GM10847 (cell line): ENCODE measurements around the gene MAPK9.

ENCODE experiments used
- POLR2A ChIP-seq: IDR thresholded peaks from 2 replicates; pipeline ENCODE4 v1.6.1; 2011; ENCODE audit not compliant: insufficient read length; ENCODE audit errors: extremely low read depth

Gene MAPK9

DNA sequence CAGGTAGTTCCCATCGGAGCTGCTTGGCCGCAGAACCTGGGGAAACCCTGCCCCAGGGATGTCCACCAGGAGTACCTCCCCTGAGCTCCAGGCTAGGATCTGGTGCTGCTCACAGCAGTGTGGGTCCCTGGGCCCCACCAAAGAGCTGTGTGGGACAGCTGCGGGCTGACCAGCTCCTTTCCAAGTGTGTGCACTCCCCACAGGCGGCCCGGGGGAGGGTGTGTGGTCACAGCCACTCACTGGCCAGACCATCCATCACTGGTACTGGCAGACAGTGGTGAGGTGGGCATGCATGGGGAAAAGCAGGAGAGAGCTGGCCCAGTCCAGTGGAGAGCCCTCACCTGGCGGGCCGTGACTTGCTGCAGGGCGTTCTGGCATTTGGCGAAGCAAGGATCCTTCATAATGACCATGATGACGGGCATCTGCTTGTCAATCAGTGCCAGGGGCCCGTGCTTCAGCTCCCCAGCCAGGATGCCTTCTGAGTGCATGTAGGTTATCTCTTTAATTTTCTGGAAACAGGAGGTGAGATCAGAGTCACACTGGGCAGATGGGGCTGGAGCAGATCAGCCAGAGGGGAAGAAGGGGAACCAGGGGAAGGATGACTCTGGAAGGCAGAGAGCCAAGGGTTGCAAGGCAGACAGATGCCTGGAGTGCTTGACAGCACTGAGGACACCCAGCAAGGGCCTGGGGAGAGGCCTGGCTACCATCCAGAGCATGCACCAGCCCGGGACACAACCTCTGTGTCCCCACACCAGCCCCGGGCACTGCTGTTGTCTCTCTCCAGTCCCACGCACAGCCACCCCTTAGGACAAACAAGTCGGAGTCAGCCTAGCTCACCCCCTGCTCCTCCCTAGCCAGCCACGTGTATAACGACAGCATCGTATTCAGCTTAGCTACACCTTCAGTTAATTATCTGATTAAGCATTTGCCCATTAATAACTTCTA lies 12.8 kb upstream of the MAPK9 start:
- TF ChIP-seq POLR2A: no peak

DNA sequence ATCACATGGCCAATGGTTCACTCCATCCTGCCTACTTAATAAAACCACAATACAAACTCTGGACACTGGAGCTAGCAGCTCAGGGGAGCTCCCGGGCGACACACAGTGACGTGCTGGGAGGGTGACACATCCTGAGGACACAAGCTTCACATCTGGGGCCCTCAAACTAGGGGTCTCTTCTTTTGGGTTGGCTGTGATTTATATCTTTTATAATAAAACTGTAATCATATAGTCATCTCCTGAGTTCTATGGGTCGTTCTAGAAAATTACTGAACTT lies 12.1 kb upstream of the MAPK9 start:
- no peak for TF ChIP-seq POLR2A

DNA sequence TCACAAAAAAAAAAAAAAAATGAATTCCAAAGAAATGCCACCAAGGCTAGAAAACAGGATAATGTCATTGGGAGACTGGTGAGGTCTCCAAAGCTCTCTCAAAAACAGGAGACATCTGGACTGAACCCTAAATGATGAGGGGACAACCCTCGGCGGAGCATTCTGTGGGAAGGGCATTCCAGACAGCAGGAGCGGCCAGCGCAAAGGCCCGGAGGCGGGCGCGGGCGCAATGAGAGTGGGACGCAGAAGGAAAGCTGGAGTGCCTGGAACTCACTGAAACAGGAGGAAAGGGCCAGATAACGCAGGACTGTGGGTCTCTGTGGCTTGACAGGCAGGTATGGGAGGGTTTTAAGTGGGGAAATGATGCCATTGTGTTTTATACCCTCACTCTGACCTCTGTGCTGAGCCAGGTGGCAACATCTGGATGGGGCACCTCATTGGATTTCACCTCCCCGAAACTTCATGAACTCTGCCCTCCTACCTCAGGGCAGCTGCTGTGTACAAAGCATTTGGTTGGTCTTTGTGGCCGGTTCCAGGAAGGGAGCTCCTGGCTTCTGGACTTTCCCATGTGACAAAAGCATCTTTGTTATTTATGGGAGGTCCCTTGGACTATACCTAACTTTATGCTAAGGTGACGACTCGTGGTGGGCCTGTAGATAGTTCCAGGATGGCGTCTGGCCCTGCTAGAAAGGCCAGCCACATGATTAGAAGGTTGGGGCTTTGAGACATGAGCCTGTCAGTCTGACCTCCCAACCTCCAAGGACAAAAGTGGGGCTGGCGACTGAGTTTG lies 11.5 kb upstream of the MAPK9 start:
- no peak for TF ChIP-seq POLR2A

DNA sequence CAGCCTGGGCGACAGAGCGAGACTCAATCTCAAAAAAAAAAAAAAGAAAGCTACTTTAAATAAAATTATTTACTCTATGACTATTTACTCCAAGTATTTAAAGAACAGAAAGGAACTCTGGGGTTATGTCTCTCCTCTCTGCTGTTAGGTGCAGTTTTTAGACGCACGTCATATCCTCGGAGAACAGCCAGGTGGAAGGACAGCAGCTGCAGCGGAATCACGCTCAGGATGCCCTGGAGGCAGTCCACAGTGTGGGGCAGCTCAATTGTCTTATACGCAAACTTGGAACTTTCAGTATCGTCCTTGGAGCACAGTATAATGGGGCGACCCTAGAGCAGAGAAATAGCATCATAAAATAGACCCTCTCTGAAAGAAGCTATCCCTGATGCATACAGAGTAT lies 10.4 kb upstream of the MAPK9 start:
- TF ChIP-seq POLR2A: no peak

DNA sequence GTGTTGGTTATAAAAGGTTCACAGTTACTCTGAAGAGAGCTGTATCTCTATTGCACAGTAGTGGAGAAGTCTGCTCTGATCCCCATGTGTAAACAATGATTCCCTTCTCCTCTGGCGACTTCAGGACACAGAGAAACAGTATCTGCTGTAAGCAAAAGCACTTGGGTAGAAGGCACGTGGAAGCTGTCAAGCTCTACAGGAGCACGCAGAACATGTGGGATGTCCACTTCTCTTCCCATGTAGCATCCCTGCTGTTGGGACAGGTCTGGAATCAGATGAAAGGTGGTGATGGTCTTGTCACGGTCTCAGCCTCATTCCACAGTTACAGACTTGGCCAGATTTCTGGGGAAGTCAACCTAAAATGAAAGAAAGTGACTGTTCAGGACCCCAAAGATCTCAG lies 9.4 kb upstream of the MAPK9 start:
- TF ChIP-seq POLR2A: no peak

DNA sequence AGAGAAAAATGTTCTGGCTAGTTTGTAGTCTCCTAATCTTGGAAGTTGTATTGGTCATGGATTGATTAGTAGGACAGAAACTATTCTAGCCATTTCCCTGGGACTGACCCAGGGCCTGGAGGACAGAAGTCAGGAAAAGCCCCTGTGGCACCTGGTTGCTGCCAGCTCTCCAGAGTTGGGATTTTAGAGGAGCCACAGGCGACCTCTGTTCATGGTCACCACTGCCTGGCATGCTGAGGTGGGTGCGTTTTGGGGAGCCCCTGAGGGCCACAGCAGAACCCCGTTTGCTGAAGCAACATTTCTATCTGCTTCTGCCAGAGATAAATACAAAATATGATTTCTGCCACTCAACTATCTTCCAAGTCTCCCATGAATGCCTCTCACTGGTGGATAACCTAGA lies 7.6 kb upstream of the MAPK9 start:
- TF ChIP-seq POLR2A: no peak

DNA sequence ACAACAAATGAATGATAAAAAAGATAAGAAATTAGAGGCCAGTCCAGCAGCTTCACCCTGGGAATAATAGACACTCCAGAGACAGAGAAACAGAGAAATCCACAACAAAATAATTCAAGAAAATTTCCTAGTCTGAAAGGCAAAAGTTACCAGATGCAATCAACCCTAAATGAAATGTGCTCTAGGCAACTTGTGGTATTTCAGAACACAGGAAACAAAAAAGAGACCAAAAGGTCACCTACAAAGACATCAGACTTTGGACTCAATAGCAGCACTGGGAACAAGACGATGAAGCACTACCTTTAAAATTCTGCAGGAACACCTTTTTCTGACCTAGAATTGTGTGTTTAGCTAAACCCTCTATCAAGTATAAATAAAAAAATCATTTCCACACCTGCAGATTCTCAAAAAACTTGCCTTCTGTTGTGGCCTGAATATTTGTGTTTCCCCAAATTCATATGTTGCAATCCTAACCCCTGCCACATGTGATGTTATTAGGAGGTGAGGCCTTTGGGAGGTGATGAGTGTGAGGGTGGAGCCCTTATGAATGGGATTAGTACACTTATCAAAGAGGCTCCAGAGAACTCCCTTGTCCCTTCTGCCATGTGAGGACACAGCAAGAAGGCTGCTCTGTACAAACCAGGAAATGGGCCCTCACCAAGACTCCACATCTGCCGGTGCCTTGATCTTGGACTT lies 5.9 kb upstream of the MAPK9 start:
- no peak for TF ChIP-seq POLR2A

DNA sequence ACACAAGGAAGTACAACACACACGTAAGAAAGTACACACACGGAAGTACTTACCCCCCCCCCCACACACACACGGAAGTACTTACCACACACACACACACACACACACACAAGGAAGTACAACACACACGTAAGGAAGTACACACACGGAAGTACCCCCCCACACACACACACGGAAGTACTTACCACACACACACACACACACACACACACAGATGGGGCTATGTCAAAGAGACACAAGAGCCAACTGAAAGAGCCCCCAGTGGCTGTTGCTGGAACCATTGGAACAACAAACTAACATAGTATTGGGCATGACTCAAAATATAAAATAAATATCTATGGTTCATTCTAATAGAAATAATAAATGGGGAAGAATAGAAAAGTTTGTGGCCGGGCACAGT lies 4.9 kb upstream of the MAPK9 start:
- TF ChIP-seq POLR2A: no peak

DNA sequence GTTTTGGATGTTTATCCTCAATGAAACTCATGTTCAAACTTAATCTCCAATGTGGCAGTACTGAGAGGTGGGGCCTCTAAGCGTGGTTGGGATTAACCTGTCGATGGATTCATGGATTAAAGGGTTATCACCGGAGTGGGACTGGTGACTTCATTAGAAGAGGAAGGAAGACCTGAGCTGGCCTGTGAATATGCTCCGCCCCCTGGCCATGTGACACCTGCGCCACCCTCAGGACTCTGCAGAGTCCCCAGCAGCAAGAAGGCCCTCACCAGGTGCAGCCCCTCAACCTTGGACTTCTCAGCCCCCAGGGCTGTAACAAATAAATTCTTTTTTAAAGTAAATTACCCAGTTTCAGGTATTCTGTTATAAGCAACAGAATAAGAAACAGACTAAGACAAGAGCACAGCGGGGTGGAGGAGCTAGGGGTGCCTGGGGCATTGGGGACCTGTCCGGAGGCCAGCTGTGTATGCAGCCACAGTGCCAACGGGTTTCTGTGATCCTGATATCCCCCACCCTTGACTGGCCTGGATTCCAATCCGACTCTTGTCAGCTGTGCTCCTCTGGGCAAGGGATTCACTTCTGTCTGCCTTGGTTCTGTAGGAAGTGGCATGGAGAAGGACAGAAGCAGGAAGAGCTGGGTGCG lies 3.2 kb upstream of the MAPK9 start:
- TF ChIP-seq POLR2A: no peak

DNA sequence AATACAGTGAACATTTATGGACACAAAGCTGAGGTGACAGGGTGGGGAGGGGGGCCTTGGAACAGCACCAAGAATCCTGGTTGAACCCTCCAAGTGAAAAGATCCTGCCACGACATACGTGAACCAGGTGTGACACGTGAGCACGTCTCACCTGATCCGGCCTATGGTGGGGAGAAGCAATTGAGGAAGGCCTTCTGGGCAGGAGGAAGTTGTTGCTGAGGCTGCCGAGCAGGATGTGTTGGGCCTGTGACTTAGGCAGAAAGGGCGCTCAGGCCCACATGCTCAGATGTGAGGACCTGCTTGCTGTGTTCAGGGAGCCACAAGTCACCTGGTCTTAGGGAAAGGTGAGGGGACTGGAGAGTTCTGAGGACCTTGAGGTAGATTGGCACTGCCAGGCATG lies 2.5 kb upstream of the MAPK9 start:
- no peak for TF ChIP-seq POLR2A

DNA sequence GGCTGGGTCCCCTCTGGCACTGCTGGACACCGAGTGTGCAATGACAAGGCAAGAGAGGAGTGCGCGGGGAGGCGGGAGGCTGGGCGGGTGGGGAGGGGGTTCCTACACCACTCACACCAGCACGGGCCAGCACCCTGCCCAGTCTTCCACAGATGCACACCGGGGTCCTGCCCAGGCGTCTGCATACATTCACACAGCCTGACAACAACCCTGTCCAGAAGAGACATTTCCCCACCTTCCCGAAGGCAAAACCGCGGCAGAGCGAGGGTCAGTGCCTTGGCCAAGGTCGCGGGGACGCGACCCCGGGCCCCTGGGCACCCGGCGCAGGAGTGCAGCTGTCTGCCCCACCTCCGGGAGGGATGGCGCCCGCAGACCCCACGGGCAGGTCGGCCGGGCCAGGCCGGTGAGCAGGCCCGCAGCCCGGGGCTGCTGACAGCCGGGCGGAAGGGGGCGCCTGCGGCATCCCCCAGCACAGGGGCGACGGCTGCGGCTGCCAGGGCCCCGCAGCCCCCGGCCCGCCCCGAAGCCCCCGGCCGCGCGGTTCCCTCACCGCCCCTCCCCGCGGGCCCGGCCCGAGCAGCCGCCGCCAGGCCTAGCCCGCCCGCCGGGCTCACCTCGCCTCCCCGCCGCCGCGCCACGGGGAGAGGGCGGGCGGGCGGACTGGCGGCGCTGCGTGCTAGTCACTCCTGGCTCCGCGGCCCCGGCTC lies 496 bp downstream of the MAPK9 start:
- no peak for TF ChIP-seq POLR2A

DNA sequence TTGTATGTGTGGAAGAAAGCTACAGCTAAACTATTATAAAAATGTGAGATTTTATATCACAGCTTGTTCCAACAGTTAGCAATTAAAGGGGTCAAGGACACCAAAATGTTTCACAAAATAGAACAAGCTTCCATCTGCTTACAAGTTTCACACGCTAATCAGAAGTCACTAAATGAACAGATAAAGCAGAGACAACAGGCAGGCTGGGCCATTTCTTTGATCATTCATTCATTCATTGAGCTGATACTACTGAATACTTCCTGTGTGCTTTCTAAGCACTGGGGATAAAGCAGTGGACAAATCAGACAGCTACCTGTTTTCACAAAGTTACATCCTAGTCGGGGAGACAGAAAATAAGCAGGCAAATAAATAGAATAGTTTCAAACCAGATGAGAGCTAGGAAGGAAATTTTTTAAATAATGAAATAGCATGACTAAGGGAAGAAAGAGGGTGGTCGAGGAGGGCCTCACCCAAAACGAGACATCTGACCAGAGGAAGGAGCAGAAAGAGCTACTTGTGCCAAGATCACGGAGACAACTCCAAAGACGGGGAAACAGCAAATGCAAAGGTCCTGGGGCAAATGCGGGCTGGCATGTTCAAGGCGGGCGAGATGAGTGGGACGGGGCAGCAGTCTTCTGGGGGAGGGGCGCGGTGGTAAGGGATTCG lies 1.2 kb downstream of the MAPK9 start:
- no peak for TF ChIP-seq POLR2A

DNA sequence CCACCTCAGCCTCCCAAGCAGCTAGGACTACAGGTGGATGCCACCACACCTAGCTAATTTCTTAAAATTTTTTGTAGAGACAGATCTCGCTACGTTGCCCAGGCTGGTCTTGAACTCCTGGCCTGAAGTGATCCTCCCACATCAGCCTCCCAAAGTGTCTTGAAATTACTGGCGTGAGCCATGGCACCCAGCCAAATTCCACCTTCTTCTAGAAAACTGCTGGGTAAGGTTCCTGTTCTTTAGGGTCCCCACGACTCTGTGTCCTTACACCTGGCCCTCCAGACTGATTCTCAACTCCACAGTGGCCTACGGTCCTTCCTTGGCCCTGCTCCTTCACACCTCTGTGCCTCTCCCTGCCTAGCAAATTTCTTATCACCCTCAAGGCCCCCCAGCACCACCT lies 1.9 kb downstream of the MAPK9 start:
- no peak for TF ChIP-seq POLR2A

DNA sequence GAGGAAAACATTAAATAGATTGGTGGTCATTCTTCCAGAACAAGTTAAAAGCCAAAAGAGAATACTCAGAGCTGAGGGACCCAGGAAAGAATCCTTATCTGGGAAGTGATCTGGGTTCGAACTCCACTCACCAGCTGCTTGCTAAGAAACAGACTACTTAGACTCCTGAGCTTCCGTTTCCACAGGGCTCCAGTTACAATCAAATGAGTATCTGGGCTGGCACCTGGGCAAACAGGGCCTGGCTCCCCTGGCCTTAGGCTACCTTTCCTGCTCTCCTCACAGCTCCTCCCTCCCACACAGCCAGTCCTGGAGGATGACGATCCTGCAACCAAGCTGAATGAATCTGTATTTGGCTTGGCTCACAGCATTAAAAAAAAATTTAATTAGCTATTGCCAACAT lies 2.5 kb downstream of the MAPK9 start:
- no peak for TF ChIP-seq POLR2A

DNA sequence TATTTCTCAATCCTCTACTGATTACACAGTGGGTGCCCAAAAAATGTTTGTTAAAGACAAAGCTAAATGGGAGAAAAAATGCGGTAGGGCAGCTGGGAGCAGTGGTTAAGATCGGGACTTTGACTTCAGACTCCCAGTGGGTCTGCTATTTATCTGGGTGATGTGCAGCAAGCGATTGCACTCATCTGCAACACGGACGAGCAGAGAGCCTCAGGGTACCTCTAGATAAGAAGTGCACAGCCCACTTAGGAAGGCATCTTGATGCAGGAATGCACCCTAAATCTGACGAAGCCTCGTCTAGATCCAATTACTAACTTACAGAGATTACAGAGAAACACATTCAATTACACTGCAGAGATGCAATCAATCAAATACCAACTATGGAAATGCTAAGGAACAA lies 4.0 kb downstream of the MAPK9 start:
- TF ChIP-seq POLR2A: no peak

DNA sequence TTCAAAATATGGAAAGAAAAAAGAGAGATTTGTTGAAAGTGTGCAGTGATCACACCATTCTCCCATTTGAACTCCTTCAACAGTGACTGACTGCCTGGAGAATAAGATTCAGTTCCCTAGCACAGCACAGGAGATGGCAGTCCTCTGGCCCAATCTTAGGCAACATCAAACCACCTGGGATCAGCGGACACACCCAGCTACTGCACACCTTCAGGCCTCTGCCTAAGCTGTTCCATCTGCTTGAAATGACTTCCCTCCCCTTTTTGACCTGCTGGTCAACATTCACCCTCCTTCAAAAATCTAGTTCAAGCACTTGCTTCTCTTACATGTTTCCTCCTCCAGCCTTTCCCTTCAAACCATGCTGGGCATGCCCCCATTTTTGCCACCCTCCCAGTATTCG lies 4.5 kb downstream of the MAPK9 start:
- TF ChIP-seq POLR2A: no peak
